K562 treated with DMSO at 1 percent for 48 hours (cell line): ENCODE measurements around the gene EDNRB. TPM values are rescaled to one million over a fixed set of nuclear protein-coding genes. Genes with fewer than 3 reads are reported as not detected.

Experiments used
- total RNA-seq: library from RNA; unstranded; fragments of 300-600 nt; gene quantifications from 2 replicates; pipeline ENCODE4 v1.2.3, GENCODE V29; 2022; ENCODE audit warnings: low replicate concordance; ENCODE audit errors: extremely low read depth

EDNRB gene
- not detected in 2 replicates for total RNA-seq

GRCh38 chr13:77918391-77919245 lies at the start of gene EDNRB:
Gene EDNRB, minus strand, starts transcription at chr13:77918831. Its CDS starts 258 bp downstream, at chr13:77918573.

Other genes starting within 250 kb of the EDNRB start
- gene SLAIN1, start 221.1 kb downstream of the EDNRB start, total RNA-seq, result not detected in 2 replicates